ENCODE measurements around the gene ATP6AP1. TPM values are rescaled to one million over a fixed set of nuclear protein-coding genes. Genes with fewer than 3 reads are reported as not detected.

ATP6AP1 gene
- total and polyA plus RNA-seq, 2 donors (not counting 3 experiments of a cell fraction or from before 2014, with no cell fraction given) = 145 to 322 TPM

DNA sequence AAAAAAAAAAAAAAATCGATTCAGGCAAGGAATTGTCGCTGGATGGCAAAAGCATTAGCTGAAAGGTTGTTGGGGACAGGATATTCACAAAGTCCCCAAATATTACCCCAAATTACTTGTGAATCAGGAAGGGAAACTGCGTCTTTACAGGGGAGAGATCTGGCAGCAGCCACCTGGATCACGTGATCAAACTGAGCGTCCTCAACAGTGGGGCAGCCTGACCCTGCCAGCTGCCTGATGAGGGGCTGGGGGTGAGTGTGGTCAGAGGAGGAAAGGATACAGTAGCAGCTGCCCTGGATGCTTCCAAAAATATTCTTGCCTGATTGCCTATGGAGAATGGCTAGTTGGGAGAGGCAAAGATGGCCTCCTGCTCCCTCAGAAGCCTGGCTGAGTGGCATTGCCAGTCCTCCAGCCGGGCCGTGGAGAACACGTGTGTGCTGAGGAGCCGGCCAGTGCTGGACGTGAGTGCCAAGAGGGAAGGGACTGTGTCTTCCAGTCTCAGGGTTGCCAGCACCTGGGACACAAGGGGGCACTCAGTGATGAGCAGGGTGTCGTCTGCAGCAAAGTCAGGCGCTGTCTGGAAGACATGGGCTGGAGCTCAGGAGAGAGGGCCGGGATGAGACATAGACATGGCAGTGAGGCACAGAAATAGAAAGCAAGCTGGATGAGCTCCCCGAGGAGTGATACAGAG is 53.6 kb downstream of the ATP6AP1 start:
- no peaks in the 10 kb centered on the region for H4K20me1 ChIP-seq (replicated peaks; ENCODE audit: control insufficient read depth, extremely low read depth, insufficient read depth, low read length)
- ChIA-PET CTCF (interaction anchor here (1.0 to 1.4 kb wide), 2 partner anchors 9 to 45 kb away, joined by 3 read pairs; no protein-coding TSS in a partner anchor), POLR2A (no interaction called here)
- H3K9ac ChIP-seq (replicated peaks; ENCODE audit: extremely low read depth, insufficient read depth, low read length) = no peak overlapping the region
- intact Hi-C loops (cut with micrococcal nuclease) = no loop called here
- no peak overlapping the region for H3K27ac ChIP-seq (ENCODE audit: insufficient read depth, low read depth, low read length)
- peaks cover 12% of the 10 kb centered on the region for H3K4me1 ChIP-seq (ENCODE audit: control insufficient read depth, extremely low read depth, insufficient read depth, low read length)
- no peaks in the 10 kb centered on the region for H3K36me3 ChIP-seq (ENCODE audit: control insufficient read depth in 2 of 2, extremely low read depth in 1 of 2, insufficient read depth in 2 of 2, low read length in 2 of 2)
- H3K4me2 ChIP-seq (ENCODE audit: insufficient read depth, low read length) = no peak overlapping the region
- no peaks in the 10 kb centered on the region for H3K27me3 ChIP-seq (ENCODE audit: control insufficient read depth in 2 of 2, insufficient read depth in 2 of 2, low read length in 2 of 2)
- no peak overlapping the region for H3K4me3 ChIP-seq (replicated peaks in 1 of 3; ENCODE audit: insufficient read depth in 1 of 3, low read depth in 1 of 3, low read length in 3 of 3)
- TF ChIP-seq EZH2 (IDR thresholded peaks at IDR 0.05; ENCODE audit: borderline replicate concordance, low read depth, low read length, severe bottlenecking) = no peak
- no peak for TF ChIP-seq POLR2A (IDR thresholded peaks at IDR 0.05; ENCODE audit: low read depth, low read length)
- TF ChIP-seq MYC (IDR thresholded peaks at IDR 0.05; ENCODE audit: low read depth, low read length) = no peak
- TF ChIP-seq, protein P1, sequence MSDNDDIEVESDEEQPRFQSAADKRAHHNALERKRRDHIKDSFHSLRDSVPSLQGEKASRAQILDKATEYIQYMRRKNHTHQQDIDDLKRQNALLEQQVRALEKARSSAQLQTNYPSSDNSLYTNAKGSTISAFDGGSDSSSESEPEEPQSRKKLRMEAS (IDR thresholded peaks at IDR 0.05; ENCODE audit: insufficient read depth, insufficient read length) = no peak
- no peak for TF ChIP-seq JUN (IDR thresholded peaks at IDR 0.05; ENCODE audit: borderline replicate concordance, insufficient read depth, insufficient read length, low read depth)
- TF ChIP-seq, protein P2, sequence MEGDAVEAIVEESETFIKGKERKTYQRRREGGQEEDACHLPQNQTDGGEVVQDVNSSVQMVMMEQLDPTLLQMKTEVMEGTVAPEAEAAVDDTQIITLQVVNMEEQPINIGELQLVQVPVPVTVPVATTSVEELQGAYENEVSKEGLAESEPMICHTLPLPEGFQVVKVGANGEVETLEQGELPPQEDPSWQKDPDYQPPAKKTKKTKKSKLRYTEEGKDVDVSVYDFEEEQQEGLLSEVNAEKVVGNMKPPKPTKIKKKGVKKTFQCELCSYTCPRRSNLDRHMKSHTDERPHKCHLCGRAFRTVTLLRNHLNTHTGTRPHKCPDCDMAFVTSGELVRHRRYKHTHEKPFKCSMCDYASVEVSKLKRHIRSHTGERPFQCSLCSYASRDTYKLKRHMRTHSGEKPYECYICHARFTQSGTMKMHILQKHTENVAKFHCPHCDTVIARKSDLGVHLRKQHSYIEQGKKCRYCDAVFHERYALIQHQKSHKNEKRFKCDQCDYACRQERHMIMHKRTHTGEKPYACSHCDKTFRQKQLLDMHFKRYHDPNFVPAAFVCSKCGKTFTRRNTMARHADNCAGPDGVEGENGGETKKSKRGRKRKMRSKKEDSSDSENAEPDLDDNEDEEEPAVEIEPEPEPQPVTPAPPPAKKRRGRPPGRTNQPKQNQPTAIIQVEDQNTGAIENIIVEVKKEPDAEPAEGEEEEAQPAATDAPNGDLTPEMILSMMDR (IDR thresholded peaks at IDR 0.05; ENCODE audit: extremely low read depth in 1 of 2, insufficient read depth in 1 of 2, low read depth in 1 of 2, low read length in 2 of 2) = no peak
- no peak for TF ChIP-seq POLR2AphosphoS5 (IDR thresholded peaks at IDR 0.05; ENCODE audit: insufficient read depth, low read depth, low read length)
- no peak for TF ChIP-seq GATA2 (IDR thresholded peaks at IDR 0.05; ENCODE audit: insufficient read depth, insufficient read length, low read depth, low read length)
- no peak for TF ChIP-seq FOS (IDR thresholded peaks at IDR 0.05; ENCODE audit: borderline replicate concordance, insufficient read depth, low read length)
- DNase-seq (ENCODE audit: low read depth, low spot score) (no peak), FAIRE-seq (no peak)
- dilution Hi-C loops (cut with MboI; ENCODE audit: extremely low pct_ligation_motif_present, low sequenced_read_pairs) = no loop called here
- no peak overlapping the region for H2AFZ ChIP-seq (ENCODE audit: low read depth, low read length)
- no TSS peak for BruUV-seq (replicated peaks)
- no peaks in the 10 kb centered on the region for H3K9me1 ChIP-seq (replicated peaks; ENCODE audit: control insufficient read depth, extremely low read depth, insufficient read depth, low read length)
- no peaks in the 10 kb centered on the region for H3K9me3 ChIP-seq (replicated peaks; ENCODE audit: control insufficient read depth, insufficient read depth, low read length)
- peaks cover 10% of the 10 kb centered on the region for H3K79me2 ChIP-seq (ENCODE audit: control insufficient read depth, insufficient read depth, low read length)
